Coronary artery (tissue), 2 donors: ENCODE data around the gene ADAMTS15.
"Not testable (repeated sequence)": the region's sequence is repeated elsewhere in the genome, so short reads cannot be mapped to it uniquely, and the experiment has no call there.

ENCODE experiments used
- DNase-seq: peaks from one replicate; pipeline ENCODE4 v3.0.0-alpha.2; 2017; ENCODE audit warnings: low spot score
- H3K27ac ChIP-seq, 2 donors: fragments of 200-600 bp; sonication (generic); one replicate each; pipeline ENCODE4 v1.5.1; 2016 to 2019
- H3K4me3 ChIP-seq: fragments of 200-600 bp; sonication (generic); 2 replicates; pipeline ENCODE4 v1.5.1; 2016; ENCODE audit warnings: mild to moderate bottlenecking, moderate library complexity
- CTCF ChIP-seq: fragments of 200-600 bp; sonication (generic); IDR thresholded peaks from one replicate; pipeline ENCODE4 v1.5.1; 2019; ENCODE audit warnings: antibody characterized with exemption

ADAMTS15 gene

GRCh38 chr11:130436171-130436570 is 12.3 kb upstream of the ADAMTS15 start:
- no peak overlapping the region for H3K4me3 ChIP-seq
- H3K27ac ChIP-seq: no peak overlapping the region
- DNase-seq: no peak
- TF ChIP-seq CTCF: no peak

- no peak overlapping the region for H3K4me3 ChIP-seq
- no peak for DNase-seq
- H3K27ac ChIP-seq: no peak overlapping the region
- TF ChIP-seq CTCF: no peak
These were observed 10.6 kb upstream of the ADAMTS15 start for GRCh38 chr11:130437848-130438247.

- not testable (repeated sequence) for H3K27ac ChIP-seq, H3K4me3 ChIP-seq, DNase-seq
These were observed 9.9 kb upstream of the ADAMTS15 start for GRCh38 chr11:130438401-130439159.

GRCh38 chr11:130439160-130439519 is 9.3 kb upstream of the ADAMTS15 start:
- DNase-seq: no peak

GRCh38 chr11:130439876-130440275 is 8.6 kb upstream of the ADAMTS15 start:
- Histone ChIP-seq H3K27ac (no peak overlapping the region), H3K4me3 (no peak overlapping the region)
- no peak for DNase-seq
- TF ChIP-seq CTCF: no peak

More at GRCh38 chr11:130439160-130439519, 9.3 kb upstream of the ADAMTS15 start:
- Histone ChIP-seq H3K27ac (no peak overlapping the region), H3K4me3 (no peak overlapping the region)
- TF ChIP-seq CTCF: no peak

GRCh38 chr11:130441719-130442118 is 6.7 kb upstream of the ADAMTS15 start:
- Histone ChIP-seq H3K4me3 (no peak overlapping the region), H3K27ac (no peak overlapping the region)
- no peak for DNase-seq
- no peak for TF ChIP-seq CTCF

GRCh38 chr11:130442737-130443136 is 5.7 kb upstream of the ADAMTS15 start:
- no peak for TF ChIP-seq CTCF
- DNase-seq: no peak

More at GRCh38 chr11:130442737-130443136, 5.7 kb upstream of the ADAMTS15 start:
- H3K27ac ChIP-seq: no peak overlapping the region
- H3K4me3 ChIP-seq: no peak overlapping the region
